NCI-H510A (cell line): ENCODE measurements around the gene SDK1.

Experiments
- DNase-seq: peaks from one replicate; lab custom pipeline; 2025; lab: John Stamatoyannopoulos, UW

SDK1 gene

DNA sequence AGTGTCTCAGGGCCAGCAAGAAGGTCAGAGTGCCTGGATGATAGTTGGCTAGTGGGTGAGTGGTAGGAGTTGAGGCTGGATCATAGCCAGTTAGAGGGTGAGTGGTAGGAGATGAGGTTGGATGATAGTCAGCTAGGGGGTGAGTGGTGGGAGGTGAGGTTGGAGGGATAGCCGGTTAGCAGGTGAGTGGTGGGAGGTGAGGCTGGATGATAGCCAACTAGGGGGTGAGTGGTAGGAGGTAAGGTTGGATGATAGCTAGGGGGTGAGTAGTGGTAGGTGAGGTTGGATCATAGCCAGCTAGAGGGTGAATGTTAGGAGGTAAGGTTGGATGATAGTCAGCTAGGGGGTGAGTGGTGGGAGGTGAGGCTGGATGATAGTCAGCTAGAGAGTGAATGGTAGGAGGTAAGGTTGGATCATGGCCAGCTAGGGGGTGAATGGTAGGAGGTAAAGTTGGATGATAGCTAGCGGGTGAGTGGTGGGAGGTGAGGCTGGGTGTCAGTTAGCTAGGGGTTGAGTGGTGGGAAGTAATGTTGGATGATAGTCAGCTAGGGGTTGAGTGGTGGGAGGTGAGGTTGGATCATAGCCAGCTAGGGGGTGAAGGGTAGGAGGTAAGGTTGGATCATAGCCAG is 226.6 kb downstream of the SDK1 start:
- no peak for DNase-seq

DNA sequence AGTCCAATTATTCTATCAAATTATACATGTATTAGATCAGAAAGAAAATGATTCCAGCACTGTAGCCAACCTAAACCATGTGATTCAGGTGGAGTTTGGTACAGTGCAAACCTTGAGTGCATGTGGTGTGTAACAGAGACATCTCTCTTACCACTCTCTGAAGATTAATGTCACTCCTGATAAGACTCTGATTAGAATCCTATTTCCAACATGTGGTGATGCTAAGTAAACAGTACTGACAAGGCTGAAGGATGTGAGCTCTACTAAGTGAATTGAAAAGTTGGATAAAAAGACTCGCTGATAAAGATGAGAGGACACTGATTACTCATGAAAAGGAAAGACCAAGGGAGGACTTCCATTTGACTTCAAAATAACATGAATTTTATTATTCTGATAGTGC is 232.0 kb downstream of the SDK1 start:
- DNase-seq, result no peak

DNA sequence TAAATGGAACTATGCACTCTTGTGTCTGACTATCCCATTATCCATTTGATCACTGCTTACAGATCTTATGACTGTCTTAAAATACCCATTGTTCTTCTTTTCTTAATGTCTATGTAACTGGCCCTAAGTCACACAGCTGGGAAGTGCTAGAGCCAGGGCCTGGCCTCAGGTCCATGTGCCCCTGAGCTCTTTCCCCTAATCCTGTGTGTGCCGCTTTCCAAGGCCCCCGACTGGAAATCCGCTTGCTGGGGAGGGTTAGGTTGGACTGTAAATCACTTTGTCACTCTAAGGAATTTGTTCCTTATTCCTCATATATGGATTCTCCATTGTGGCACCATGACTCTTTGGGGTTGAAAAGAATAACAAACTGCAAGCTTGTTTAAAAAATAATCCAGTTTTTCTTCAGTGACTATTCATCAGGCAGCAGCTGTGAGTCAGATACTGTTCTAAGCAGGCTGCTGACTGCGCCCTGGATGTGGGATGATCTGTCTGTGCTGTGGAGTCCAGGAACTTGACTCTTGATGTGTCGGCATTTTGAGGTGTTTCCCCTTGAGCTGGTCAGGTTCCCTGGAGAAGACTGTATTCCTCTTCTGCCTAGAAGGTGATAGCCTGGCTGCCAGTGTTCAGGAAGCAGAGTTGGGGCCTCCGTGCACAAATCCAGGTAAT is 236.3 kb downstream of the SDK1 start:
- no peak for DNase-seq

DNA sequence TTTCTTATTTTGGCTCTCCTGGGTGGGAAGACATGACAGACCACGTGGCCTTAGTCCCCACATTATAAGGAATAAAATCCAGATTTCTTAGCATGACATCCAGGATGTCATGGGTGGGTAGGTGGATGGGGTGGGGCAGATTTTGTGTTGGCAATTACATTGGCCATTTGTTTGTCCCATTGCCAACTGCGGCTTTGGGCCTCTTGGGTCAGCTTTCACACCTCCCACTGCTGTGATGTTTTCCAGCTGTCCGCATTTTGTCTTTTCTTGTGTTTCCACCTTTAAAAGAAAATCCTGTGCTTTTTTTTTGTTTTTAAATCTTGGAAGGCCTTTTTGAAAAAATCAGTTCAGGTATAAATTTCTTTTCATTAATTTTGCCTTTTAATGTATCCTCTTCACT is 237.0 kb downstream of the SDK1 start:
- DNase-seq, result no peak

DNA sequence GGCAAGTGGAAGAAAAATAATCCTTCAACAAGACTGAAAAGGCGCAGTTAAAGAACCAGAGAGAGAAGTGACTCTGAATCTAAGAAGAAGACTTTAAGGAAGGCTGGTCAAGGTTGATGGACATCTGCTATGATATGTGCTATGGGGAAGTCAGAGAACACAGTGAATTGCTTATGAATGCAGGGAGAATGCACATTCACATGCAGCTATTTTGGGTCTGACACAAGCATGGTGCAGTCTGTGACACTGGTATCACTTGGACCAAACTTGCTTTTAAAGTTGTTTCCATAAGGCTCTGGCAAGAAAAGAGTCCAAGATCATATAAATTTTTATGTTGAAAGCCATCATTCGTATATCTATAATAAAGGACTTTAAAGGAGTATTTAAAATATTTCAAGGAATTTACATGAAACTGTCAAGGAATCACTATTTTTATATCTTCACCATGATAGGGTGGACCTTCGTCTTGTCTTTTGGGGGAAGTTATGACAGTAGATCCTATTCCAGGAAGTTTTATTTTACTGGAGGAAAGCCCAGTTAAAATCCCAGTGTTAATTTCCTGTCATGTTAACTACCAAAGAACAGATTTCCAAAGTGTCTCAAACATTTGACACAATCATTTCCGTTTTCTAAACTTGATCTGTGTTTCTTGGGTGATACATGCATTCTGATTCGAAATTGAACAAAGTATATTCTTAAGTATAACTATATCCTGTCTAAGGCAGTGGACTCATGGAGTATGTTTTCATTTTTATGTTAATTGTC is 239.6 kb downstream of the SDK1 start:
- DNase-seq, result no peak

DNA sequence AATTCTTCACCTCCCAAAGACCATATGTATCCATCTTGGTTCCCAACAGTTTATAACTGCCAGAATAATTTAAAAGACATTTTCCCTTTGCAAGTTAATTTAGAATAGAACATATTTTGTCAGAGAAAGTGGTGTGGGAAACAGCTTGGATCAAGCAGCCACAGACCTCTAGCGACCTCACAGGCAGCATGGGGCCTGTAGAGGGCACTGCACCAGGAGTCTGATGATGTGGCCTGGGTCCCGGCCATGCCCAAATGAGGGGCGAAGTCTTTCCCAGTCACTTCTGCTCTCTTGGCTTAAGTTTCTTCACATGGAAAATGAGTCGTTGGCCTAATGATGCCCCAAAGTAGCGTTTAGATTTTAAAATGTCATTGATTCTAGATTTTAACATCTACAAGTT is 243.2 kb downstream of the SDK1 start:
- no peak for DNase-seq

DNA sequence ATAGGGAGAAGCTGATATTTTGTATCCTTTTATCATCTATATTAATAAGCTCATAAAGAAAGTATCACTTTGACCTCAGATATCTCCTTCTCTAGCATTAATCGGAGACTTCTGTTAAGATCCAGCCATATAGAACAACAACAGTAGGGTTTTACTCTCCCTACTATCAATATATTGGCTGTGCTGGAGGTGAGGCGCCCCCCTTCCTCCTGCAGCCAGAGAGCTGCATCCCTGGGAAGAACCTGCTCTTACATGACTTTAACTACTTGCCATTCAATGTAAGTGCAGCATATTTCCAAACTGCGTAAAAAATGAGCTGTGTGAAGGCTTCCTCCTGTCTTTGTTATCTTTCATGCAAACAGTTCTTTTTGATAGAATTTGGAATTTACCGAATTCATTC is 247.8 kb downstream of the SDK1 start:
- DNase-seq, result no peak

DNA sequence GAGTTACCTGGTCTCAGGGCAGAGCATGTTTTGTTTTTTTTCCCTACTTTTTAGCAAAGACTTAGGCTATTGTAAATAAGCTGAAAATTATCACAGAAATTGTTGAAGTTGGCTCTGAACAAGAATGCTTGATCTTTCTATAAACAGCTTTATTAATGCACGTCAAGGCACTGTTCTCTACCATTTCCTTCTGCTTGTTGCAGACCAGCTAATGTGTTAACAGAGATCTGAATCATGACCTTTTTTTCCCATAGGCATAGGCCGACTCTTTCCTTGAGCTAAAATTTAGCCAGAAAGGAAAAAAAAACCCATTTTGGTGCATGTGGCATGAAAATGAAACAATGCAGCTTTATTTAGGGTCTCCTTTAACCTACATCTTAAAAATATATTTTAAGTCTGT is 248.5 kb downstream of the SDK1 start:
- DNase-seq, result no peak

DNA sequence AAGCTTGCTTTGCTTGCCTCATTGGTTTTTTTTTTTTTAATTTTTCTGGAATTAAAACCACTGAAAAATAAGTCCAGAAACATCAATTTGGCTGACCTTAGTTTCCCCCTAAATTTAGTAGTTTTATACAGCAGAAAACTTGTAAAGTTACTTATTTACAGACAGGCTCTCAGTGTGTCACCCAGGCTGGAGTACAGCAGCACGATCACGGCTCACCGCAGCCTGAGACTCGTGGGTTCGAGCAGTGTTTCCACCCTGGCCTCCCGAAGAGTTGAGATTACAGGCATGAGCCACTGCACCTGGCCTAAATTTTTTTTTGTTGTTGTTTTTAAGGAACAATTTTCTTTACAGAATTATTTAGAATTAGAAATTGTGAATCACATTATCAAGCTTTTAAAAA is 250.5 kb downstream of the SDK1 start:
- DNase-seq, result no peak

DNA sequence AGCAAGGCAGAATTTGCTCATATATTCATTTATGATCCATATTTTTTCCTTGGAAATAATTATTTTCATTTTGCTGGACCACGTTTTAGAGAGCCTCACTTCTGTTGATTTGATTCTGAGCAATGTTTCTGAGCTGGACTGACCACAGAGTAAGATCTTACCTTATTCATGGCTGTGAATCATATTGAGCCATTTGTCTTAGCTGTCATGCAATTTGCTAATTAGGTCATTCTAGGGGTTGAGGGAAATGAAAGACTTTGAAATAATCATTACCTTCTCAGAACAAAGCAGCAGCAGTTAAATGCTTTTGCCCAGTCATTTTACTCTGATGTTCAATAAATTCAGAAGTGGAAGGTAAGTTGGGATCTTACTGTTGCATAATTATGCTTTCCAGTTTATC is 251.4 kb downstream of the SDK1 start:
- no peak for DNase-seq

DNA sequence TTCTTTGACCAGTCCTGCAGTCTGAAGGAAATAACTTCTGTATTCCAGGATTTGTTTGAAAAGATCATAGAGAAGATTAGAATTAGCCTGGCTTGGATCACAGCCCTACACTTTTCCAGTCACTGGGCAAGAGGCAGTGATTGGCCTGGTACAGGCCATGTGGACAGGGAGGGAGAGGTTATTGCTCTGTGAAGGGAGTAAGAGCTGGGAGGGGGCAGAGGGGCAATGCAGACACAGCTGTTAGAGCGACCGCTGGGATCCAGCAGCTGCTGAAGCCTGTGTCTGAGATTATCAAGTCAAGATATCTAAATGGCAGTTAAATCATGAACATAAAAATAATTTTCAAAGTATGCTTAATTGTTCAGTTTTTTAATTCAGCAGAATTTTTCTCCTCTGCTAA is 257.3 kb downstream of the SDK1 start:
- no peak for DNase-seq

DNA sequence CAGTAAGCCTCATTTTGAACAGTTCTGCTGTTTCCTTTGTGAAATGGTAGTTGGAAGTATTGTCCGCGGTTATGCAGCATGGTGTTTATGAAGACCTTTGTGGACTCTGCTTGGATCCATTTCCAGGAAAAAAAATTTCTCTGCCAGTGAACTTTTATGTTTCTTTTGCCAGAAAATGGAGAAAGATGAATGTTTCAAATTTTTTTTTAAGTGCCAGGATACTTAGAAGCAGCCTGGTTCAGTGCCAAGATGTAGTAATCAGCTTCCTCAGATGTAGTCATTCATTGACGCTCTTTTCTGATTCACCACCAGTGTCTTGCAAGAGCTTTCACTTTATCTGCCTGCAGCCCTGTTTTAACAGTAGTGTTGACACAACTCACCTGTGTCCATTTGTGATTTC is 258.2 kb downstream of the SDK1 start:
- DNase-seq, result no peak

DNA sequence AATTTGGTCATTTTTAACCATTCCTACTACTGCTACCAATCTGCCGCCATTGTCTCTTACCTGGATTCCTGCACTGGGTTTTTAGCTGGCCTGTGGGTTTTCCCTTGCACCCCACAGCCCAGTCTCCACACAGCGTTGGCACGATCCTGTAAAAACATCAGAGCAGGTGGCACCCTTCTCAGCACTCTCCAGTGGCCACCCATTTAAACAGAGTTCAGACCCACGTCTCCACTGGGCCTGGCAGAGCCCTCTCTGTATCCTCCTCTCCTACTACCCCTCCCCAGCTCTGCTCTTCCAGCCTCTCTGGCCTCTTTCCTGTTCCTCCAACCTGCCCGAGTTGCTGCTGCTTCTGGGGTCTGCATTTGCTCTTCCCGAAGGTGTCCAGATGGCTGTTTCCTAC is 259.4 kb downstream of the SDK1 start:
- no peak for DNase-seq

DNA sequence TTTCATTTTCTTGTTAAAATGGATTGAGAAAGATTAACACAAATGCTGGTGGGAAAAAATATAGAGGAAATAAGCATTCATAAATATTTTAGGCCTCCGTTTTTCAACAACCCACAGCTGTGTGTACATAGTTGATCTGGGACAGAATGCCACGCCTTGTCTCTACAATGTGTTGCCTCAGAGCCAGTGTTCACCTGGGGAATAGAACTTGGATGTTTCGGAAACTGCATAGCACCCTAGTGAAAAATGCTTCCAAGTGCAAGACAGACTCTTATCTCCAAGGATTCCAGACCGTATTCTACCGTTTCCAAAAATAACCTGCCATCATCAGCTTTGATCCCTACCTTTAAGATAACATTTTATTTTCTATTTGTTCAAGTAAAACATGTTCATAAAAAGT is 260.9 kb downstream of the SDK1 start:
- DNase-seq, result no peak

DNA sequence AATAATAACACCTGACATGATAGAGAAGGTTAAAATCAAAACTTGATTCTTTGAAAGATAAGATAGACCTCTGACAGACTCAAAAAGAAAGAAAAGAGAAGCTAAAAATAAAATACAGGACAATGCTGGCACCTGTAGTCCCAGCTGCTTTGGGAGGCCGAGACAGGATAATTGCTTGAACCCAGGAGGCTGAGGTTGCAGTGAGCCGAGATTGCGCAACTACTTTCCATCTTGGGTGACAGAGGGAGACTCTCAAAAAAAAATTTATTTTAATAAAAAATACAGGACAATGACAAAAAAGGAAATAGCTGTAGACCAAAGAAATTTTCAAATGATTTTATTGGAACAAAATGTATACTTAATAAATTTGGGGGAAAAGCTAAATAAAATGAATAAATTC is 263.2 kb downstream of the SDK1 start:
- DNase-seq, result no peak

DNA sequence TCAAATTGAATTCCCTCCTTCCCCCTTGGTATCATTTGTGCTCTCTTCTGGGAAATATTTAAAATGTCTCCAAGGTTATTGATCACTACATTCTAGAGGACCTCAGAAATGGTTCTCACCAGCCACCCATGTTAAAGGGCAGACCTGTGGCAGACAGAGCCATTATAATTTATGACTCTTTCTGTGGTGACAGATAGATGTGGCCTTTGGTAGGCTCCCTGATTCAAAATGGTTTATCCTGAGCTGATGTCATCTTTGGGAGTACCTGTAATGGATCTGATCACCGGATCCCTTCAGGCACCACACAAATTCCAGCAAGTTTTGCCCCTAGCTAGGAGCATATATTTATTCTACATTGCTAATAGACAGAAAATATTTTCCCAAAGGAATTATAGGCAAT is 267.5 kb downstream of the SDK1 start:
- DNase-seq, result no peak

DNA sequence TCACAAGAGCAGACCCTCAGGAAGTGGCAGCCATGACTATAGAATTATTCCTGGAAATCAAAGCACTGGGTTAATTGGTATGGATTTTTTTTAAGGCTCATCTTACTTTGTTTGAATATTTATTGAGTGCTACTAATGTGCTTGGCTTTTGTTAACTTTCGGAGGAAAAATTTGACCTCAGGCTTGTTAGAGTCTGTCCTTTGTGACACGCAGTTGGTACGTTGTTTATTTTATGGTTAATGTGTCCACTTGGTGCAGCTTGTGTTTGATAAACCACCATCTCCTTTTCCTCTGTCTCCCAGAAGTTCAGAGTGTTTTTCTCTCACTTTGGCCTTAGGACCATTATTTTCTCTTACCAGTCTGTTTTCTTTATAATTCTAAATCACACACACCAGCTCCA is 268.6 kb downstream of the SDK1 start:
- no peak for DNase-seq

DNA sequence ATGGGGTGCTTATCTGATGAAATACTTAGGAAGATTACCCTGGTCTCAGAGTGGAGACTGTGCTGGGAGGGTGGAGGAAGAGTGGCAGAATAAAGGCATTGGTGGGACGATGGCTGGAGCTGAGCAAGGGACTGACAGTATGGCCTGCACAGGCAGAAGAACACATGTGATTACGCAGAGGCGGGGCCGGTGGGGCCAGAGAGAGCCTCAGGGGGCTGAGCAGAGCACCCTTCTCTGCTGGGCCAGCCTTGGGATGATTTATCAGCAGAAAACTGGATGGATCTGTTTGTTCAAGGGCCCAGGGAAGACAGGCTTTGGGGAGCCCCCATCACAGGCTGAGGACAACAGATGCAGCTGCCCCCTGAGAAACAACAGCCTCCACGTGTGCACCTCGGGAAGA is 272.1 kb downstream of the SDK1 start:
- DNase-seq, result no peak

DNA sequence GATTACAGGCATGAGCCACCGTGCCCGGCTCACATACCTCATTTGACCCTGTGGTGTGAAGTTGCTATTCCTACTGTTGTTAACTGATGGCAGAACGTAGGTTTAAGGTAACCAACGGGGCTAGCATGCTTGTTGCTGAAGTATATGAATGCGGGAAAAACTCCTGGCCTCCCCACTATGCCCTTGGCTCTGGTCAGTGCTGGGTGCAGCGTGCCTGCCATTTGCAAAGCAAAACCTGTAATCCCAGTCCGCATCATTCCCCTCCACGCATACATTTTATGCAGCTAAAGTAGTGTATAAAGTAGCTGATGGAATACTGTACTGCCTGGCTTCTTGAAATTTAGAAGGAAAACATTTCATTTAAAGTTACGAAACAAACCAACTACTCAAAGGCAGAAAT is 273.3 kb downstream of the SDK1 start:
- no peak for DNase-seq

DNA sequence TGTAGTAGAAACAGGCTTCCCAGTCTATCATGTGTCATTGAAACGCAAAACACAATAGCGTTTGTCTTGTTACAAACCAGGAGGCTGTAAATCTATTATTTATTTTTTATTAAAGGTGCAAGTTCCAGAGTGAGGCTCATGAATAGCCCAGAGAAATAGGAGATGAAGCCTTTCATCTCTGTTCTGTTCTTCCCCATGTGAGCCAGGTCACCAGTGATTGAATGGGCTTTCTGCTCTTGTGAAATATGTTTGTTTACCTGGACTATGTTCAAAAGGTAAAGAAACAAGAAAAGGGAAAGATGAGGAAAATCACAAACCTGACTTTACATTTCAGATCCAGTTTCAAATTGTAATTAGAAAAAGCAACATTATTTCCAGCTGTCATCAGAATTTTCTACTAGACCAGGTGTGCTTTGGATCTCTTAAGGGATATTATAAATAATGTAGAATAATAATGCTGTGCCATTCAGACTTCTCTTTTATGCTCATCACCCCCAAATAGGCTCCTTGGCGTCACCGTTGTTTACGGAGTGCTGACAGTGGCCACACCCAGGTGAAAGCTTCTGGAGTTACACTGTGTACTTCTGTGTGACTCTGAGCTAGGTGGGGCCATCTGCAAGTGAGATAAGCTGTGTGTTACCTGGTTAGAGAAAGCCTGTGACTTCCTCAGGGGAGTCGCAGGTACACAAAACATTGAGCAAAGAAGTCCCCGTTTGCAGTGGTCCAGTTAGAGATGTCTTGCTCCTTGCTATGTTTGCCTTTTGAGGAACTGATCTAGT is 274.9 kb downstream of the SDK1 start:
- no peak for DNase-seq

DNA sequence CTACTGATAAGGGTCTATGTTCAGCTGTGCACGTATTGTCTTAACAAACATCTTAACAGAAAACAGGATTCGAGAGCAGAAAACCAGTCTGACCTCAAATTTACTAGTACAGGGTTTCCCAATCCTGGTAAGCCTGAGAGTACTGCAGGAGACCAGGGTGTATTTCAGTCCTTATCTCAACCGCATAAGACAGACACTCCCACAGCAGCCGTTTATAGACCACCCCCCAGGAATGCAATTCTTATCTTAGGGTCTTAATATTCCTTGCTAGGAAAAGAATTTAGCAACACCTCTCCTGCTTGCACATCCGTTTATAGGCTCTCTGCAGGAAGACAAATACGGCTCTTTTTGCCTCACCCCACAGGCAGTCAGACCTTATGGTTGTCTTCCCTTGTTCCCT is 277.3 kb downstream of the SDK1 start:
- no peak for DNase-seq

DNA sequence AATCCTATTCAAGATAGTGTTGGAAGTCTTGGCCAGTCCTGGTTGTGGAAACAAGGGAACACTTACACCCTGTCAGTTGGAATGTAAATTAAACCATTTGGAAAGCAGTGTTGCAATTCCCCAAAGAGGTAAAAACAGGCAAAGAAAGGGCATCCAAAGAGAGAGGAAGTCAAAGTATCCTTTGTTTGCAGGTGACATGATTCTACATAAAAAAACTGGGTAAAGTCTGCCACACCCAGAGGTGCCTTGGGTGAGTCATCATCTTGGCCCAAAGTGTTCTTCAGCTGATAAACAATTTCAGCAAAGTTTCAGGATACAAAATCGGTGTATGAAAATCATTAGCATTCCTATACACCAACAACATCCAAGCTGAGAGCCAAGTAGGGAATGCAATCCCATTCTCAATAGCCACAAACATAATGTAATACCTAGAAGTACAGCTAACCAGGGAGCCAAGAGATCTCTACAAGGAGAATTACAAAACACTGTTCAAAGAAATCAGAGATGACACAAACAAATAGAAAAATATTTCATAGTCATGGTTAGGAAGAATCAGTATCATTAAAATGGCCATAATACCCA is 278.7 kb downstream of the SDK1 start:
- DNase-seq, result no peak
